GM10266 (cell line): ENCODE results near the gene ODC1.

Experiments
- DNase-seq: peaks from one replicate; pipeline ENCODE4 v3.0.0; 2012; ENCODE audit errors: extremely low spot score
- TF ChIP-seq, protein P1 (sequence below): IDR thresholded peaks from 2 replicates; pipeline ENCODE4 v1.5.1; 2012; ENCODE audit warnings: mild to moderate bottlenecking, low read depth; ENCODE audit not compliant: control insufficient read depth, insufficient read depth; ENCODE audit errors: missing control alignments

ODC1 gene

DNA sequence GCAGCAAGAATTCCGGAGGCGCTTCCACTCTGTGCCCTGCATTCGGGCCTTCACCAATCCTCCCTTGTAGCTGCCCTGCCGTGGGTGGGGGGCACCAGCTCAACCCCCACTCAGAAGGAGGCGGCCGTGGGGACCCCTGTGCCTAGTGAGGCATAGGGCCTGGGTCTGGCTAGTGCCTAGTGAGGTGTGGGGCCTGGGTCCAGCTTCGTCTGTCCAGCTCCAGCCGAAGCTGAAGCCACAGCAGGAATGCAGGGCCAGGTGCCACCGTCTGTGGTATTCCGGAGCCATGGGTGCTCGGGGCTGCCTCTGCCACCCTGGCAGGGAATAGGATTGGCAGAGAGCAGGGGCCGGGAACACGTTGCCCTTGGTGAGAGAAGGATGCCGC is 12.3 kb downstream of the ODC1 start:
- TF ChIP-seq, protein P1, sequence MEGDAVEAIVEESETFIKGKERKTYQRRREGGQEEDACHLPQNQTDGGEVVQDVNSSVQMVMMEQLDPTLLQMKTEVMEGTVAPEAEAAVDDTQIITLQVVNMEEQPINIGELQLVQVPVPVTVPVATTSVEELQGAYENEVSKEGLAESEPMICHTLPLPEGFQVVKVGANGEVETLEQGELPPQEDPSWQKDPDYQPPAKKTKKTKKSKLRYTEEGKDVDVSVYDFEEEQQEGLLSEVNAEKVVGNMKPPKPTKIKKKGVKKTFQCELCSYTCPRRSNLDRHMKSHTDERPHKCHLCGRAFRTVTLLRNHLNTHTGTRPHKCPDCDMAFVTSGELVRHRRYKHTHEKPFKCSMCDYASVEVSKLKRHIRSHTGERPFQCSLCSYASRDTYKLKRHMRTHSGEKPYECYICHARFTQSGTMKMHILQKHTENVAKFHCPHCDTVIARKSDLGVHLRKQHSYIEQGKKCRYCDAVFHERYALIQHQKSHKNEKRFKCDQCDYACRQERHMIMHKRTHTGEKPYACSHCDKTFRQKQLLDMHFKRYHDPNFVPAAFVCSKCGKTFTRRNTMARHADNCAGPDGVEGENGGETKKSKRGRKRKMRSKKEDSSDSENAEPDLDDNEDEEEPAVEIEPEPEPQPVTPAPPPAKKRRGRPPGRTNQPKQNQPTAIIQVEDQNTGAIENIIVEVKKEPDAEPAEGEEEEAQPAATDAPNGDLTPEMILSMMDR: no peak
- DNase-seq: no peak

- DNase-seq: peak; percentile 87
- TF ChIP-seq, protein P1: peak; percentile 95
Observed at GRCh38 chr2:10434886-10435819, 13.0 kb downstream of the ODC1 start.

GRCh38 chr2:10433947-10434885 is 13.9 kb downstream of the ODC1 start:
- DNase-seq: peak; percentile 18
- TF ChIP-seq, protein P1: no peak

GRCh38 chr2:10433264-10433946 is 14.7 kb downstream of the ODC1 start:
- TF ChIP-seq, protein P1: no peak
- DNase-seq: no peak

DNA sequence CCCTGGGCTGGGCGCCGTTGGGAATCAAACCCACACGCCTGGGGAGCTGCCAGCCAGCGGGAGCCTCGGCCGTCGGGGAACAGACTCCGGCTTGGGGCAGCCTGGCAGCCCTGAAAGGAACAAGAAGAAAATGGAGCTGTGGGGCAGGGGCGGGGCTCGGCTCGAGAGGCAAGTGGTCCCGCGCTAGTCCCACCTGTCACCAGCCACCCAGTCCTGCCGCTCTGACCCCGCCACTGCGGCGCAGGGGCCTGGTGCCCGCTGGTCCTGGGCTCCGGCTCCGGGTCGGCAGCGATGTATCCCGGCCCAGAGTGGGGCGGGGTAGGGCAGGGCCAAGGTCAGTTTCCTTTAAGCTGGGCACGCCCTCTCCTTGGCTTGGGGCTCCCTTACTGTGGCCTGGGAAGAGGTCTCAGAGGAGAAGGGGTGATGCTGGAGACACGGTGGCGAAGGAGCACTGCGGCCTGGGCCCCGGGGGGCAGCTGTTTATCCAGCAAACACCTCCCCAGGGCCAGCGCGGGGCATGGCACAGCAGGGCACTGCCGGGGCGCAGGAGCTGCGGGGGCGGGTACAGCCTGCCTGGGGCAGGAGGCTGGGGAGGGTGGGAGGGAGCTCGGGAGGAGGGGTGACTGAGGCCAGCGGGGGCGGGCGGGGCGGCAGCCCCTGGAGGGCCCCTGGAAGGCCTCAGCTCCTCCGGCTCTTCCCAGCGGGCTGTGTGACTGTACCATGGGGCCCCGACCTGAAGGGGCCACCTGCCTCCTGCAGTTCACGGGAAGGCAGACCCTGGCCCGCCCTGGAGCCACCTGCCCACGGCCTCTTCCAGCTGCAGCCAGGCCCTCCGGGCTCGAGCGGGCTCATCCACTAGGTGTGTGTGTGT is 15.6 kb downstream of the ODC1 start:
- peak; percentile 78 for DNase-seq

More for the DNA sequence above, 15.6 kb downstream of the ODC1 start:
- TF ChIP-seq, protein P1: no peak
